GM12864 (cell line): ENCODE data around the gene PRR35.

ENCODE experiments used
- DNase-seq: peaks from one replicate; pipeline ENCODE4 v3.0.0-alpha.2; 2011; ENCODE audit warnings: low read depth
- H3K4me3 ChIP-seq: 2 replicates; pipeline ENCODE4 v1.5.1; 2011; ENCODE audit warnings: mild to moderate bottlenecking, low read depth, low read length, control low read depth
- TF ChIP-seq, protein P1 (sequence below): IDR thresholded peaks from 2 replicates; pipeline ENCODE4 v1.5.1; 2011; ENCODE audit warnings: low read depth, mild to moderate bottlenecking, moderate library complexity, low read length, control low read depth, inconsistent platforms; ENCODE audit errors: missing control alignments

The PRR35 gene

DNA sequence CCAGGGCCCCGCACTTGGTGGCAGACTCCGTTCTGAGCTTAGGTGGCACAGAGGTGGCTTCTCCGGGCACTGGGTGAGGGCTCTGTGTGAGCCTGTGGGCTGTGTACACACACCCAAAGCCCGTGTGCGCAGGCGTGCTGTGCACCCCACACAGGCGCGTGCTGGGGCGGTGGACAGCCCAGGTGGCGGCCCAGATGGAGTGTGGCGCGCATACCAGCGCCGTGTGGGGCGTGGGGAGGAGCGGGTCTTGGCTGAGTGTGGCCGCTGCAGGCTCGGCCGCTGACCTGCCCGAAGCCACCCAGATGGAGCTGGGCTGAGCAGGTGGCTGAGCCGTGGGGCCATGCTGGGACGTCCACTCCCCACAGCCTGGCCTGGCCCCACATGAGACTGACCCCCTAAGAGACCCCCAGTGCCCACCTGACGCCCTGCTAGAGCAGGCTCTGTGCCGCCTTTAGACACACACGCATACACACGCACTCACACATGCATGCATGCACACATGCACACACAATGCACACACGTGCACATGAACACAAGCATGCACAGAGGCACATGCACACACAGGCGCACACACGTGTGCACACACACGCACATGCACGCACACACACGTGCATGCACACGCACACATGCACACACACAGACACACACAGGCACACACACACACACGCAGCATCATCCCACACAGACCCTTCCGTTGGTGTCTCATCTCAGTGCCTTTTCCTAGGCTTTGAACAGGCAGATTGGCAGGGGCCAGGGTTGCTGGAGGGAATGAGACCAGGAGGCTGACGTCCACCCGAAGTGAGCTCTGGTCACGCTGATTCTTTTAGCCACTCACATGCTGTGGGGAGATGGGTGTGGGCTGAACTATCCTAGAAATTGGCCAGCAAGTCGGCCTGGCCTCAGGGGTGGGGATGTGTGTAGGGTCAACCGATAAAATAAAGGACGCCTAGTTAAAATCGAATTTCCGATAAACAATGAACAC is 2.1 kb downstream of the PRR35 start:
- H3K4me3 ChIP-seq, result no peak overlapping the region
- TF ChIP-seq, protein P1, sequence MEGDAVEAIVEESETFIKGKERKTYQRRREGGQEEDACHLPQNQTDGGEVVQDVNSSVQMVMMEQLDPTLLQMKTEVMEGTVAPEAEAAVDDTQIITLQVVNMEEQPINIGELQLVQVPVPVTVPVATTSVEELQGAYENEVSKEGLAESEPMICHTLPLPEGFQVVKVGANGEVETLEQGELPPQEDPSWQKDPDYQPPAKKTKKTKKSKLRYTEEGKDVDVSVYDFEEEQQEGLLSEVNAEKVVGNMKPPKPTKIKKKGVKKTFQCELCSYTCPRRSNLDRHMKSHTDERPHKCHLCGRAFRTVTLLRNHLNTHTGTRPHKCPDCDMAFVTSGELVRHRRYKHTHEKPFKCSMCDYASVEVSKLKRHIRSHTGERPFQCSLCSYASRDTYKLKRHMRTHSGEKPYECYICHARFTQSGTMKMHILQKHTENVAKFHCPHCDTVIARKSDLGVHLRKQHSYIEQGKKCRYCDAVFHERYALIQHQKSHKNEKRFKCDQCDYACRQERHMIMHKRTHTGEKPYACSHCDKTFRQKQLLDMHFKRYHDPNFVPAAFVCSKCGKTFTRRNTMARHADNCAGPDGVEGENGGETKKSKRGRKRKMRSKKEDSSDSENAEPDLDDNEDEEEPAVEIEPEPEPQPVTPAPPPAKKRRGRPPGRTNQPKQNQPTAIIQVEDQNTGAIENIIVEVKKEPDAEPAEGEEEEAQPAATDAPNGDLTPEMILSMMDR, result no peak
- DNase-seq, result no peak

DNA sequence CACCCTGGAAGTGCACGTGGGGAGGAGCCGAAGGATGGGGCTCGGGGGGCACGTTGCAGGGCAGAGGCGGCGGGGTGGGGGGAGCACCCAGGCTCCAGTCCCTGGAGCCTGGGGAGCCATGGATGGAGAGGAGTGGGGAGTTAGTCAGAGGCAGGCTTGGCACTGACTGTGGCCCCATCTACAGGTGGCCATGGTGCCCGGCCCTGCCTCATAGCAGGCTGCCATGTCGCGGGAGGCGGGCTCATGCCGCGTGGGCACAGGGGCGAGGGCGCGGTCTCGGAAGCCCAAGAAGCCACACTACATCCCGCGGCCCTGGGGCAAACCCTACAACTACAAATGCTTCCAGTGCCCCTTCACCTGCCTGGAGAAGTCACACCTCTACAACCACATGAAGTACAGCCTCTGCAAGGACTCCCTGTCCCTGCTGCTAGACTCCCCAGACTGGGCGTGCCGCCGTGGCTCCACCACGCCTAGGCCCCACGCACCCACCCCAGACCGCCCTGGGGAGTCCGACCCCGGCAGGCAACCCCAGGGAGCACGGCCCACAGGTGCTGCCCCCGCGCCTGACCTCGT is 3.0 kb downstream of the PRR35 start:
- no peak overlapping the region for H3K4me3 ChIP-seq
- no peak for DNase-seq
- TF ChIP-seq, protein P1, result no peak

DNA sequence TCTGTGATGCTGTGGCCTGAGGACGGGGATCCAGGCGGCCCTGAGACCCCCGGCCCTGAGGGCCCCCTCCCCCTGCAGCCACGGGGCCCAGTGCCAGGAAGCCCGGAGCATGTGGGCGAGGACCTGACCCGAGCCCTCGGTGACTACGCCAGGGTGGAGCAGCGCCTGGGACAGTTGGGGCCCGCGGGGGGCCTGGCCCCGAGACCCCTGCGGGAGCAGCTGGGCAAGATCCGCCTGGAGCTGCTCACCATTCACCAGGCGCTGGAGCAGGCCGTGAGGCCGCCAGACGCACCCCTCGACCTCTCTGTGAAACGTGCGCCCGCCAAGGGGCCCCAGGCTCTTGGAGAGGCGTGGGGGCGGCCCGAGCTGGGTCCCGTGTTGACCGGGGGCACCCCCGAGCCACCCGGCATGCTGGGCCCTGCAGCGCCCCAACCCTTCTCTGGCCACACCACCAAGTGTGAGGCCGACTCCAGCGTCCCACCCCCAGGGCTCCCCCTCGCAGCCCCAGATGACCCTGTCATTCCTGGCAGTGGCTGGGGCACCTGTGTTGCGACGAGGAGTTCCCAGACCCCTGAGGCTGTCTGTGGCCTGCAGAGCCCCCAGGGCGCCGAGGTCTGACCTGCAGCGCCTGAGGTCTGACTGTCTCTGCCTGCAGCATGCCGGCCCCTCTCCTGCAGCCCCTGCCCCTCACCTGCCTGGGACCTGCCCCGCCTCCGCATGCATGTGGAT is 4.7 kb downstream of the PRR35 start:
- H3K4me3 ChIP-seq, result no peak overlapping the region
- DNase-seq, result no peak
- TF ChIP-seq, protein P1, result no peak

DNA sequence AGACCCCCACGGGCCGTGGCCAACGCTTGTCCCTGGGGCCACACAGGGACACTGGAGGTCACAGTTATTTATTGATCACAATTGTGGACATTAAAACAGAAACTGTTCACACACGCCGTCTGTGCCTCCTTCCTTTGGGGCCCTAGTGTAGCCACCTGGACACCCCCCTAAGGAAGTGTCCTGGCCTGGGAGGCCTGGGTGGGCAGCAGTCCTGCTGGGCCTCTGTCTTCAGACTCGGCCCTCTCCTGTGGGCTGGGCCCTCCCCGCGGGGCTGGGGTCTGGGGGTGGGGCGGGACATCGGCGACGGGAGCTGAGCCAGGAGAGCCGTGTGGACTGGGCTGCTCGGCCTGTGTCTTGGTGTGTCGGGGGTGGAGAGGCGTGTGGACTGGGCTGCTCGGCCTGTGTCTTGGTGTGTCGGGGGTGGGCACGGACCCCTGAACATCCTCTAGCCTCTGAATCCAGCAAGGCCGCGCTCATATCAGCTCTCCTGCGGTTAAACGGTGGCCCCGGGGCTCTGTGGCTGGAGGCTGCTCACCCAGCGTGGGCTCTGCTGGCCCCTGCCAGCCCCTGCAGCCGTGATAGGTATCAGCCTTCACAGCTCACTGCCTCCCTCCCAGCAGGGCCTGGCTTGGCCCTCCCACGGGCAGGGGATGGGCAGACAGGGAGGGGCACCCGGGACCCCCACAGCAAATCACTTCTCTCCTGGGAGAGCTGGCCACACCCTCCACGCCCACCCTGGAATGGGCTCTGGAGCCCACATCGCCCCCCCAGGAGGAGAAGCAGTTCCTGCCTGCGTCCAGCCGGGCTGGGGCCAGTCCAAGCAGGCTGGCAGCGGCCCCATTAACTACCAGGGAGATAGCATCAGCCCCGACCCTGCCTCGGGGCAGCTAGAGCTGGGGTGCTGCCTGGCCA is 5.5 kb downstream of the PRR35 start:
- no peak for DNase-seq
- TF ChIP-seq, protein P1, result no peak
- H3K4me3 ChIP-seq, result no peak overlapping the region

DNA sequence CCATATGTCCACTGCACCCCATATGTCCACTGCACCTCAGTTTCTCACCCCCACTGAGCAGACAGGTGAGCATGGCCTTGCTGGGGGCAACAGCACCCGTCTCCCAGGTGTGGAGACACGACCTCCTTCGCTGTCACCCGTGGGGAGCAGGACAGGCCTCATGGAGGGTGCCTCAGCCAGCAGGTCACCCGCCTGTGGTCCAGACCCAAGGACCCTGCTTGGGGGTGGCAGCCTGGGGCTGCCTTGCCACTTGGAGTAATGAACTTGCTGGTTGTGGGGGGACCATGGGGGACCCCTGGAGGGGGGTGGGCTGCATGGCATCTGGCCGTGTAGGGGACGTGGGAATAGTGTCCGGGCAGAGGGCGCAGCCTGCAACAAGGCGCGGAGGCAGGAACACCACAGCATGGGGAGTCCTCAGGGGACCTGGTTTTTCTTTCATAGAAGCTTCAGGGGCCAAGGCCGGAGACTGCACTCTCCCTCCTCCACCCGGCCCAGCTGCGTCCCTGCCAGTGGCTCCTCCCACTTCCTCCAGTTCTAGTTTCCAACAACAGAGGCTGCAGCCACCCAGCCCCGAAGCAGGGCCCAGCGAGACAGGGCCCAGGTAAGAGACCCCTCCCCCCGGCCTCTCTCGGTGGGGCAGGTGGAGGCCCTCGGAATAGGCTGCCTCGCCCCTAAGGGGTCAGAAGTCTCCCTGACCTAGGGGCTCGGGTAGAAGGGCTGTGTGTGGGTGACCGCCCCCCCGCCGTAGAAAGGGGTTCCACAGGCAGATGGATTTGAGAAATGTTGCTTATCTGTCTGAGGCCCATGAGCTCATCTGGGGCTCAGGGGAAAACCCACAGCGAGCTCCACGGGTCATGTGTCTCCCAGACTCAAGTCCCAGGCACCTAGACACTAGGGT is 6.5 kb downstream of the PRR35 start, which contains the start of gene NHLRC4:
Gene NHLRC4 (plus strand): TSS at position 531 of the 898 bp plus-strand sequence. CDS start 1,043 bp downstream, outside the sequence.
- TF ChIP-seq, protein P1, result no peak
- peak within 1 kb of the TSS; percentile 28 for H3K4me3 ChIP-seq
- DNase-seq, result peak; percentile 48
